Right atrium auricular region (tissue), 2 donors: ENCODE measurements around the gene PAX2. TPM values are rescaled to one million over a fixed set of nuclear protein-coding genes. Genes with fewer than 3 reads are reported as not detected.

Source experiments
- DNase-seq: peaks from one replicate; pipeline ENCODE4 v3.0.0-alpha.2; 2019; ENCODE audit warnings: low spot score
- H3K27ac ChIP-seq, 2 donors: fragments of 200-600 bp; sonication (generic); 1 replicate in 1 of 2; 2 replicates in 1 of 2; pipeline ENCODE4 v1.5.1; 2016 to 2019
- H3K27me3 ChIP-seq, 2 donors: fragments of 200-600 bp; sonication (generic); one replicate each; pipeline versions ENCODE4 v1.5.1 to v1.6.0; 2017 to 2019
- H3K36me3 ChIP-seq: fragments of 200-600 bp; sonication (generic); one replicate; pipeline ENCODE4 v1.5.1; 2016
- H3K4me1 ChIP-seq, 2 donors: fragments of 200-600 bp; sonication (generic); one replicate each; pipeline versions ENCODE4 v1.5.1 to v1.6.0; 2017 to 2019
- H3K4me3 ChIP-seq, 2 donors: fragments of 200-600 bp; sonication (generic); 1 replicate in 1 of 2; 2 replicates in 1 of 2; pipeline ENCODE4 v1.5.1; 2017 to 2019; ENCODE audit warnings: mild to moderate bottlenecking in 1 of 2, moderate library complexity in 1 of 2
- H3K9me3 ChIP-seq, 2 donors: fragments of 200-600 bp; sonication (generic); one replicate each; pipeline ENCODE4 v1.5.1; 2019
- CTCF ChIP-seq, 2 donors: fragments of 200-600 bp; sonication (generic); IDR thresholded peaks; one replicate each; pipeline ENCODE4 v1.5.1; 2019; ENCODE audit warnings: antibody characterized with exemption in 2 of 2
- total RNA-seq, 2 donors: library from RNA; depleted of rRNA; stranded (reverse); fragments of >200 nt; gene quantifications; one replicate each; pipeline ENCODE4 v1.1.0, GENCODE V29; 2016

Gene PAX2
- total RNA-seq, 2 donors from 2014 or later = not detected

DNA sequence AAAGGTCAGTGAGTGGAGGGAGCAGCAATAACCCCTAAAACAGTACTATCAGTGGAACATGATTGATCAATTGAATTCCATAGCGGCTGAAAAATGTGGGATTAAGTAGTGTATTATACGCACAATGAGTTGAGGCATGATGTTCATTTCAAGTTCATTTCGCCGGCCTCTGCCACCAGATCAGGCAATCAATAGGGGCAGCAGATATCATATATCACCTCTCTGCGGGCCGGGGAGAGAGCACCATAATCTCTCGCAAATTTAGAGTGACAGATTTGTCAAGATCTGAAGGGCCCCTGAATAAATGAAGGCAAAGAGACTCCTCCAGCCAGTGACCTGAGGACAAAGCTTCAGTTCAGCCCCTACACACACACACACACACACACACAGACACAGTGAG, 58.5 kb downstream of the PAX2 start:
- no peak for TF ChIP-seq CTCF (IDR thresholded peaks at IDR 0.05)
- Histone ChIP-seq H3K36me3 (no peaks in the 10 kb centered on the region), H3K4me1 (no peaks in the 10 kb centered on the region), H3K27me3 (no peaks in the 10 kb centered on the region), H3K27ac (no peak overlapping the region), H3K9me3 (no peaks in the 10 kb centered on the region), H3K4me3 (no peak overlapping the region)
- no peak for DNase-seq

DNA sequence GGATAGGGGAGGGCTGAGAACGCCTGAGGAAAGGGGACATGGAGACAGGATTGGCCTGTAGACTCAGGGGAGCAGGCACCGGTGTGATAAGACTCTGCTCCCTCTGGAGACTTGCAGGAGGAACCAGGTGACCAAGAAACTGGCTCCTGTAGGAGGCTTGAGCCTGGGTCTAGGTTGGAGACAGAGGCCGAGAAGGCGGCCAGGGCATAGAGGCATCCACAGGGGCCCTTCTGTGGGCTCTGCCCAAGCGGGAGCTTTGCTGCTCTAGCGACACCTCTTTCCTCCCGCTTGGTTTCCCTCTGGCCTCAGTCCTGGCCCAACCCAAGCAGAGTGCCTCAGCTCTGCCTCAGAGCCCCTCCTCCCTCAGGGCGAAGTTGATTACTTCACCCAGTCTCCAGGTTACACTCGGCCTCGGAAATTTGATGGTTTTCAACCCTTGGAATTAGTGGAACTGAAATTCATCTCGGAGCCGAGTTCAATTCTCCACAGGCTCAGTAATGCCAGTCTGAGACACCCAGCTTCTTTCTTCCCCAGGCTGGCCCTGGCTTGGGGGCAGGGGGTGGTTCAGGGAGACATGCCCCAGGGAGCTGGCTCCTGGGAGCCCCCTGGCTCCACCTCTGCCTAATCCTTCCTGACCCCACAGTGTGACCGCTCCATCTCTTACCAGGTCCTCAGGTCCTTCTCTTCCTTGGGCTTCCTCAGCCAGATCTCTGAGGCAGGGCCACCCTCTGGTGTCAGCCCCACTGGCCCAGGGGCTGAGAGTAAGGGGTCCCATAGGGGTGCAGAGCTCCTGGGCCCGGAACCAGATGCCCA, 60.4 kb downstream of the PAX2 start:
- no peak overlapping the region for H3K4me3 ChIP-seq
- TF ChIP-seq CTCF (IDR thresholded peaks at IDR 0.05) = no peak
- H3K9me3 ChIP-seq = no peaks in the 10 kb centered on the region
- no peak overlapping the region for H3K27ac ChIP-seq
- no peaks in the 10 kb centered on the region for H3K4me1 ChIP-seq
- no peaks in the 10 kb centered on the region for H3K36me3 ChIP-seq
- no peak for DNase-seq
- no peaks in the 10 kb centered on the region for H3K27me3 ChIP-seq

- Histone ChIP-seq H3K27ac (no peak overlapping the region), H3K4me3 (no peak overlapping the region), H3K36me3 (no peaks in the 10 kb centered on the region), H3K27me3 (no peaks in the 10 kb centered on the region), H3K4me1 (no peaks in the 10 kb centered on the region), H3K9me3 (no peaks in the 10 kb centered on the region)
- no peak for DNase-seq
- no peak for TF ChIP-seq CTCF (IDR thresholded peaks at IDR 0.05)
Observed at GRCh38 chr10:100806356-100806645, 60.9 kb downstream of the PAX2 start.

DNA sequence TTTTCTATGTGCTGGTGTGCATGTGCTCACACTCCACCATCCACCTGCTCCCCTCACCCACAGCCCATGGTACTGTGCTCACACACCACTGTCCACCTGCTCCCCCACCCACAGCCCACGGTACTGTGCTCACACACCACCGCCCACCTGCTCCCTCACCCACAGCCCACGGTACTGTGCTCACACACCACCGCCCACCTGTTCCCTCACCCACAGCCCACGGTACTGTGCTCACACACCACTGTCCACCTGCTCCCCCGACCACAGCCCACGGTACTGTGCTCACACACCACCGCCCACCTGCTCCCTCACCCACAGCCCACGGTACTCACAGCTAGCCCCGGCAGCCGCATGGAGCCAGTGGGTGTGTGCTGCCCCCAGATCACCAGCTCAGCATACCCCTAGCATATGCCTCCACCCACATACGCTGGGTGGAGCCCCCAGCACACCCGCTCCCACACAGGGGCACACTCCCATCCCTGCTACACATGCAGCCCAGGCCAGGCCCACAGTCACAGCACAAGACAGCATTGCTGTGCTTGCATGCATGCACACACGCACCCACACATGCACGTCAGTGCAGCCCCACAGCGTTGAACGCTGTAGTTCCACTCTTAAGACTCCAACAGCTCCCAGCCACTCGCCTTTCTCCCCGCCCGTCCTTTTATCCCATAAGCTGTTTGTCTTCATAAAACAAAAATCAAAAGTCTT, 62.0 kb downstream of the PAX2 start:
- TF ChIP-seq CTCF (IDR thresholded peaks at IDR 0.05) = no peak
- DNase-seq = no peak
- no peaks in the 10 kb centered on the region for H3K27me3 ChIP-seq
- no peaks in the 10 kb centered on the region for H3K36me3 ChIP-seq
- H3K4me1 ChIP-seq = no peaks in the 10 kb centered on the region
- no peak overlapping the region for H3K27ac ChIP-seq
- no peak overlapping the region for H3K4me3 ChIP-seq
- no peaks in the 10 kb centered on the region for H3K9me3 ChIP-seq

DNA sequence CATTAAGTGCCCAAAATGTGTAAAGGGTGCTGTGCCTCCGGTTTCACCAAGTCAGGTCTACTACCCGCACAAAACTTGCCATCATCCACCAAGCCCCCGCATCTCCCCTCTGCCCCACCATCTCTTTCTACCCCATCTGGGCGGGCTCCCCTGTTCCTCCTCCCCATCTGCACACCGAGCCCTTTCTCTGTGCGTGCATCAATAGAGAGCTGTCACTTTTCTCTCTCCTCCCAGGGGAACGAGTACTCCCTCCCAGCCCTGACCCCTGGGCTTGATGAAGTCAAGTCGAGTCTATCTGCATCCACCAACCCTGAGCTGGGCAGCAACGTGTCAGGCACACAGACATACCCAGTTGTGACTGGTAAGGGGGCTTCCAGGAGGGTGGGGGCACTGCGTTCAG, 63.5 kb downstream of the PAX2 start:
- no peaks in the 10 kb centered on the region for H3K4me1 ChIP-seq
- H3K4me3 ChIP-seq = no peak overlapping the region
- no peak for DNase-seq
- no peaks in the 10 kb centered on the region for H3K9me3 ChIP-seq
- no peak for TF ChIP-seq CTCF (IDR thresholded peaks at IDR 0.05)
- H3K27me3 ChIP-seq = no peaks in the 10 kb centered on the region
- H3K36me3 ChIP-seq = no peaks in the 10 kb centered on the region
- no peak overlapping the region for H3K27ac ChIP-seq
